ENCODE results near the gene LMF1.

The LMF1 gene

GRCh38 chr16:927406-927805 lies 43.4 kb downstream of the LMF1 start:
- TF ChIP-seq CTCF (IDR thresholded peaks at IDR 0.05; ENCODE audit: low read depth, low read length, missing control alignments), result no peak

DNA sequence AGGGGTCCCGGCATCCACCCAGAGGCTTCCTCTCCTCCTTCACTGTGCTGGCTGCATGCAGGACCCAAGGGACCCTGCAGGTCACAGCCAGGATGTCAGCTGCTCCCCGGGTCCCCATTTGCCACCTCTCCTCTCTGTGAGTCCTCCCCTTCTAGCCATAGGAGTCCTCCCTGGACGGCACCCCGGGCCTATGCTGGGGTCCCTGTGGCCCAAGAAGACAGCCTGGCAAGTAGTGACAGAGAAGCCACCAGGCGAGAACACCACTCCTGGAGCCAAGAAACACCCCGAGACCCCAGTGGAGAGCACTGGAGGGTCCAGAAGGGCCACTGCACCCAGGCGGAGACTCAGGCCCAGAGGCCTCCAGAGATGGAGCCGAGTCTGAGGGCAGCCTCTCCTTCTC lies 44.1 kb downstream of the LMF1 start:
- no peak overlapping the region for H3K4me3 ChIP-seq (replicated peaks; ENCODE audit: low read depth, low read length)
- DNase-seq (ENCODE audit: extremely low read depth, low read depth), result no peak
- TF ChIP-seq CTCF (IDR thresholded peaks at IDR 0.05; ENCODE audit: low read depth, low read length, missing control alignments), result no peak

More at GRCh38 chr16:927406-927805, 43.4 kb downstream of the LMF1 start:
- no peak overlapping the region for H3K4me3 ChIP-seq (replicated peaks; ENCODE audit: low read depth, low read length)
- no peak for DNase-seq (ENCODE audit: extremely low read depth, low read depth)

DNA sequence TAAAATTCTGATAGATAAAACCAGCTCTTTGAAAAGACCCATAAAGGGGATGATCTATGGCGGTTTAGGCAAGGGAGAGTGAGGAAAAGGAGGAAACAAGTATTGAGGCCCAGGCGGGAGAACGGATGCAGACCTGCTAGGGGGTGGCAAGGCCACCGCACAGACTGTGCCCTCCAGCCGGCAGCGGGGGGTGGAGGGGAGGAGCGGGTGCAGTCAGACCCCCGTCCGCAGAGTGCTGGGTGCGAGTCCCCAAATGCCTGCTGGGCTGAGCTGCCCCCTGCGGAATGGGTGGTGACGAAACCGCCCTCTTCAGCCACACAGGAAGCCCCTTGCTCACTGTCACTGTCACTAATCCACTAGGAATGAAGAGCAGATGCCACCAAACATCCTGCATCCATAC lies 46.0 kb downstream of the LMF1 start:
- no peak for DNase-seq (ENCODE audit: extremely low read depth, low read depth)

DNA sequence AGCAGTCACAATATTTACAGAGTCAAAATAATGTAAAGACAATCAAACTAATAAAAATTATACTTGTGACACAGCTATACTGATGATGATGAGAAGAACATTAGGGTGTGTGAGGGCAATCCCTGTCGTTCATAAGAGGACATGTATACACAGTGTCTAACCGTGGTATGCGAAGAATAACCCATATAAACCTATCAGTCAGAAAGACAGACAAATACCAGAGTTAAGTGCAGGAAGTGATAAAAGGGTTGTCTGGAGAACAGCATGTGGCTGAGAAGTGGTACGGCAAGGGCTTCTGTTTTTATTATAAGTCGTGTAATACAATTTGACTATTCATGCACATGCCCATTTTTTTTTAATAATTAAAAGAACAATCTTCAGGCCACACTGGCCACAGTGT lies 46.7 kb downstream of the LMF1 start:
- no peak overlapping the region for H3K4me3 ChIP-seq (replicated peaks; ENCODE audit: low read depth, low read length)
- no peak for DNase-seq (ENCODE audit: extremely low read depth, low read depth)
- no peak for TF ChIP-seq CTCF (IDR thresholded peaks at IDR 0.05; ENCODE audit: low read depth, low read length, missing control alignments)

More for the DNA sequence above, 46.0 kb downstream of the LMF1 start:
- no peak overlapping the region for H3K4me3 ChIP-seq (replicated peaks; ENCODE audit: low read depth, low read length)
- no peak for TF ChIP-seq CTCF (IDR thresholded peaks at IDR 0.05; ENCODE audit: low read depth, low read length, missing control alignments)

- H3K4me3 ChIP-seq (replicated peaks; ENCODE audit: low read depth, low read length), result no peak overlapping the region
- DNase-seq (ENCODE audit: extremely low read depth, low read depth), result no peak
- no peak for TF ChIP-seq CTCF (IDR thresholded peaks at IDR 0.05; ENCODE audit: low read depth, low read length, missing control alignments)
These were observed 47.6 kb downstream of the LMF1 start for GRCh38 chr16:923184-923583.

- H3K4me3 ChIP-seq (replicated peaks; ENCODE audit: low read depth, low read length), result no peak overlapping the region
- DNase-seq (ENCODE audit: extremely low read depth, low read depth), result no peak
- TF ChIP-seq CTCF (IDR thresholded peaks at IDR 0.05; ENCODE audit: low read depth, low read length, missing control alignments), result no peak
These were observed 48.7 kb downstream of the LMF1 start for GRCh38 chr16:922051-922450.

DNA sequence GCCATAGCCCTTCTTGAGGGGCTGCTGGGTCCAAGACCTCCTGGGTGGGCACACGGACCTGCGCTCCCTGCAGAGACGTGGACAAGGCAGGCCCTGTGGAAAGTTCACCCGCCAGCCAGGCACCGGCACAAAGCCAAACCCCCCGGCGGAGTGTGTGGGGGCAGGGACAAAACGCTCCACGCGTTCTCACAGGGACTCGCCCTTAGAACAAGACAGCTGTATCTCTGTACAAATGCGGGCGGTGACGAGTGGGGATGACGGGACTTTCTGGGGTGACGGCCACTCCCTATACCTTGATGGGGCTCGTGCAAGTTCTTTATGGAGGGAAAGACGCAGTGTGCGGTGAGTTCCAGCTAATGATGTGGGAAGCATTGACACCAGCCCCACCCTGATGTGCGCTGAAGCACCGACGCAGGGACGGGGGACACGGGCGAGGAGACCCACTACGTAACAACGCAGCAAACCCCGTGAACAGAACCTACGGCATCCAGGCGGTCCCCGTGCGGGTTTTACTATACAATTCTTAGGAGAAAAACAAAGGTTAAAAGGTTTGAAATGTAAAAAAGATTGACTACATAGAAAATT lies 49.4 kb downstream of the LMF1 start:
- no peak for TF ChIP-seq CTCF (IDR thresholded peaks at IDR 0.05; ENCODE audit: low read depth, low read length, missing control alignments)
- H3K4me3 ChIP-seq (replicated peaks; ENCODE audit: low read depth, low read length), result no peak overlapping the region
- DNase-seq (ENCODE audit: extremely low read depth, low read depth), result no peak

Measured in HFF-Myc (cell line).